Astrocyte of the spinal cord (primary cell): ENCODE results near the gene DYSF.

ENCODE experiments used
- DNase-seq: peaks from one replicate; pipeline ENCODE4 v3.0.0; 2011; ENCODE audit warnings: low read depth, low spot score
- H3K4me3 ChIP-seq: 2 replicates; pipeline ENCODE4 v1.5.1; 2011; ENCODE audit warnings: low read depth, mild to moderate bottlenecking, low read length, moderate library complexity
- CTCF ChIP-seq: IDR thresholded peaks from 2 replicates; pipeline ENCODE4 v1.5.1; 2012; ENCODE audit warnings: low read depth, mild to moderate bottlenecking, low read length, inconsistent platforms
- in situ Hi-C: cut with HindIII; loops from 2 replicates; pipeline ENCODE4 v1.10.0; 2017; ENCODE audit warnings: low sequenced_read_pairs

Gene DYSF

GRCh38 chr2:71512386-71512785 lies 59.0 kb downstream of the DYSF start:
- no peak overlapping the region for H3K4me3 ChIP-seq
- in situ Hi-C loops, result no loop called here
- no peak for TF ChIP-seq CTCF
- DNase-seq, result no peak

- no peak for DNase-seq
- in situ Hi-C loops, result no loop called here
- H3K4me3 ChIP-seq, result no peak overlapping the region
- no peak for TF ChIP-seq CTCF
Measured at GRCh38 chr2:71513096-71513495, 59.7 kb downstream of the DYSF start.

GRCh38 chr2:71513721-71514120 lies 60.4 kb downstream of the DYSF start:
- no peak overlapping the region for H3K4me3 ChIP-seq
- in situ Hi-C loops, result no loop called here
- no peak for DNase-seq
- no peak for TF ChIP-seq CTCF

- no peak overlapping the region for H3K4me3 ChIP-seq
- no peak for TF ChIP-seq CTCF
- no peak for DNase-seq
- in situ Hi-C loops, result no loop called here
Measured at GRCh38 chr2:71516253-71516888, 63.0 kb downstream of the DYSF start.

GRCh38 chr2:71517851-71518250 lies 64.5 kb downstream of the DYSF start:
- in situ Hi-C loops, result no loop called here
- no peak for DNase-seq
- H3K4me3 ChIP-seq, result no peak overlapping the region
- no peak for TF ChIP-seq CTCF

- no peak for DNase-seq
- no peak for TF ChIP-seq CTCF
- no peak overlapping the region for H3K4me3 ChIP-seq
- in situ Hi-C loops, result no loop called here
Measured at GRCh38 chr2:71521436-71521950, 68.1 kb downstream of the DYSF start.
